HuH-7.5 (cell line): ENCODE measurements around the gene RSPH4A.
"Not testable (repeated sequence)": the region's sequence is repeated elsewhere in the genome, so short reads cannot be mapped to it uniquely, and the experiment has no call there.

Experiments used
- DNase-seq: peaks from one replicate; pipeline ENCODE4 v3.0.0; 2011; ENCODE audit warnings: low spot score

Gene RSPH4A

DNA sequence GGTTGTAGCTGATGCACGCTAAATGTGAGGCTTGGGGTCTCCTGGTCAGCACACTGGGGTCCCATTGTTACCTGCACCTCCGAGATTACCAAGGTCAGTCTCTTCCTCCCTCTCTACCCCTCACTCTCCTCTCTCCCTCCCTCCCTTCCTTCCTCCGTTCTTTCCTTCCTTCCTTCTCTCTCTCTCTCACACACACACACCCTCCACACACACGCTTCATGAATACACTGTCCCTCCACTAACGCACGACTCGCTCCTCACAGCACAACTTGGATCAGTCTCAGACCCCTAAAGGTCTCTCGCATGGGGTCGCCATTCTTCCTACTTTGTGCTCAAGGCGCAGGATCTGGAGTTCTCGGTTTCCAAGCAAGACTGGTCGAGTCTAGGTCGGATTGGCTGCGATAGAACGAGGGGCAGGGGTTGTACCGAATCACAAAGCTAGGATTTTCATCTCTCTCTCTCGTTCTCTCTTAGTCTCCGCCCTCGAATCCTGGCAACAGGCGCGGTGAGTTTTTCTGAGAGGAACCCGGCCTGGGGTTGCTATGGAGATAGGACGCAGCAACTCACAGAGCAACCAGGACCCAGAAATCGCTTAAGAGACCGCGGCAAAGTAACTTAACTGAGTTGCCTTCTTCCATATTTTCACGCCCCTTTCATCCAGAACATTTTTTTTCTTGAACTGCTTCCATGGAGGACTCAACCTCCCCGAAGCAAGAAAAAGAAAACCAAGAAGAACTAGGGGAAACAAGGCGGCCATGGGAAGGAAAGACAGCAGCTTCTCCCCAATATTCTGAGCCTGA lies at the start of gene RSPH4A:
TSS of gene RSPH4A (plus strand) at position 543 of the 800 bp plus-strand sequence. CDS start at position 688, 145 bp downstream.
- DNase-seq = peak; percentile 65

DNA sequence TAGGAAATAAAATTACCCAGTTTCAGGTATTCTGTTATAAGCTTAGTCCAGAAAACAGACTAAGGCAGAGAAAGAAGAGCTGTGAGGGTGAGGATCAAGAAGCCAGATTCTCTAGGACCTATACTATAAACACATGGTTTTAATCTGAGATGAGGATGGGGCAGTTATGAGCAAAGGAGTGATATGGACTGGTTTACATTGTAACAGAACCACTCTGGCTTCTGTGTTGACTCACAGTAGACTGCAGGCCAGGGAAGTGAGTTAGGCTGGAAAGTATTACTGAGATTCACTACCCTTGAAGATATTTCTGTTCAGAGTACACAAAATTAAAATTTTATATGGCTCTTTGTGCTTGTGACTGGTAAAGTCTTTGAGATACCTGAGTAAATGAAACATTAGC lies 48.2 kb upstream of the RSPH4A start:
- no peak for DNase-seq

DNA sequence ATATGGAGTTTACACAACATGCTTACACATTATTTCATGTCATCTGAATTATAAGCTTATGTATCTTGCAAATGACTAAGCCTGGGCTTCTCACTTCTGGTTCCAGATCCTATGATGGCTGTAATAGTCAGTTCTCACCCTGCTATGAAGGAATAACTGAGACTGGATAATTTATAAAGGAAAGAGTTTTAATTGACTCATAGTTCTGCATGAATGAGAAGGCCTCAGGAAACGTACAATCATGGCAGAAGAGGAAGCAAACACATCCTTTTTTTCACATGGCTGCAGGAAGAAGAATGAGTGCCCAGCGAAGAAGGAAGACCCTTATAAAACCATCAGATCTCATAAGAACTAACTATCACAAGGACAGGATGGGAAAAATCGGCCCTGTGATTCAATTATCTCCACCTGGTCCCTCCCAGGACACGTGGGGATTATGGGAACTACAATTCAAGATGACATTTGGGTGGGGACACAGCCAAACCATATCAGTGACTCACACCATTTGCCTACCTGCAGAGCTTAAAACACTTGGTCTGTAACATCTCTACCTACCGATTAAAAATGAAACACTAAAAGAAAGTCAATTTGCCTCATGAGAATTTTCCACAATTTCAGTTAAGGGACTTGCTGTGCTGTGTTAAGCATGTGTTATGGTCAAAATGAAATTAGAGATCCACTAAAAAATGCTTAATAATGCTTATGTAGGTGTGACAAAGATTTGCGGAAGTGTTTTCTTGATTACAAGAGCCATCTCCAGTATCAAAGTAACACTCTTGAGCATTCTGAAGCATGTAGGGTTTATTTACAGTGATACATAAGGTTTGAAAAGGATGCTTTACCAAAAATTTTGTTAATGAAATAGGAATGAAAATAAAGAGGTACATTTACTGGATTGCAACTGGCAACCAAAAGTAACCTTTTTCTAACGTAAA lies 47.2 kb upstream of the RSPH4A start:
- DNase-seq = no peak

DNA sequence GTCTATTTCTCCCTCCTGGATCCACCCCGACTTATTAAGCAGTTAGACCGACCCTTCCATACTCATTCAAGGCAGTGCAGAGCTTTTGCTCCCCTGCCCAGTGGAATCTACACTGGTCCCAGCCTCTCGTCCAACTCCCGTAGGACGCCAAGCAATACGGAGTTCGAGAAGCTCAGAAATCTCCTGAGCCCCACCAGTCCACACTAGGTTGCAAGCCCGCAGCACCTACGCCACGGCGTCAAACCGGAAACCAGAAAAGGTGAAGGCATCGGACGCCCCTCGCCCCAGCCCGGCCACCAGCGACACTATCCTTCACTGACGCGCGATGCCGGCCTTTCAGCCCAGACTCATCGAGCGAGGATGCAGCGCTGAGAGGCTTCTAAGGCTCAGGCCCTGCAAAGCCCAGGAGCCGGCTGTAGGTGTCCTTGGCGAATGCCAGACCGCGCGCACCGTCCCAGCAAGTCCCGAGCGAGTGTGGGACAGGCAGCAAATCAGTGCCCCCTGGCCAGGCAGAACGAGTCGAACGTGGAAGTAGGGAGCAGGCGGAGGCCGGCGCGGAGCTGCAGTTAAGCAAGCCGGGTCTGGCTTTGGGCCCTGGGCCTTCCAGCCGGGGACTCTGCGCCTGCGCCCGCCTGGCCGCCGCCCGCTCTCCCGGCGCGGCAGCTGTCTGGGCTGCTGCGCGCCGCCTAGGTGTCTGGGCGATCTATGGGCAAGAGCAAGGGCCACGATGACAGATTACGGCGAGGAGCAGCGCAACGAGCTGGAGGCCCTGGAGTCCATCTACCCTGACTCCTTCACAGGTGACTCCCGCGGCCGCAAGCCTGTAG lies 45.2 kb upstream of the RSPH4A start, which contains the start of gene RWDD1:
TSS of gene RWDD1 (plus strand) at position 649 of the 827 bp plus-strand sequence. CDS start at position 728, 79 bp downstream.
- DNase-seq = peak; percentile 87

DNA sequence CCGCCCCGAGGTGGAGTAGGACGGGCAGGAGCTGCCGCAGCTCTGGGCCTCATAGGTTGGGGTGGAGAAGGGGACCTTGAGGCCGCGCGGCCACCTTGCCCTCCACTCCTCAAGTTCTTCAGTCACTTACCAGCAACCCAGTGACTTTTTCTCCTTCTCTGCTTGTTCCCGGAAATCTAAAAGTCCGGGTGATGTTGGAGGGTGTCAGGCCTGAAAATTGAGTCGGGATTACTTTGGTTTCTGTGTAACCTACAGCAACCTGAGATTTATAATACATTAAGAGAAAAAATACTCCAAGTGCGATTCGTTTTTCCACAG lies 44.6 kb upstream of the RSPH4A start:
- no peak for DNase-seq

DNA sequence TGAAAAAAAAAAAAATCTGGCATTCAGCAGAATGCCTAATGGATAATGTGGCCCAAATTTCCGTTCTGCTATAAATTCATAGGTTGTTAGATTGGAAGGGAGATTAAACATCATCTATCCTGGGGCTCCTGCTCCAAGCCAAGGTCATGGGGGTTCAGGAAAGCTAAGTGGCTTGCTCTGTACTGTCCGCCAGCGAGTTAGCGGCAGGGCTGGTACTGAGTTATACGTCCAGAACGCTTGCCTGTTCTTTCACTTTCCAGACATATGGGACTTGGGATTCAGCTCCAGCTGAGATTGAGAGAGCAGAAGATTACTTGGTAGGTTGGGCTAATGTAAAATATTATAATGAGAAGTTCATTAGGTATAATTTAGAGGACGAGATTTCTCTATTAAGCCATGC lies 44.1 kb upstream of the RSPH4A start:
- DNase-seq = peak; percentile 34

DNA sequence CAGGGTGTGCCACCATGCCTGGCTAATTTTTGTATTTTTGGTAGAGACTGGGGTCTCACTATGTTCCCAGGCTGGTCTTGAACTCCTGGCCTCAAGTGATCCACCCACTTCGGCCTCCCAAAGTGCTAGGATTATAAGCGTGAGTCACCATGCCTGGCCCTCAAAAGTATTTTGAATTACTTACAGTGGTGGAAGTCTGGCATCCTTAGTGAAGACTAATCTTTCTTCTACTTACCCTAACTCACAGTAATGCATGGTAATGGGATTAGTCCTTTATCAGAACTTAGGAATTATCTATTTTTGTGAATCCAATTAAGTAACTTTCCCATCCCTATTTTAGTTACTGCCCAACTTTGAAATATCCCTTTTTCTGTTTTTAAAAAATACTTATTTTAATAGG lies 41.1 kb upstream of the RSPH4A start:
- DNase-seq = no peak

DNA sequence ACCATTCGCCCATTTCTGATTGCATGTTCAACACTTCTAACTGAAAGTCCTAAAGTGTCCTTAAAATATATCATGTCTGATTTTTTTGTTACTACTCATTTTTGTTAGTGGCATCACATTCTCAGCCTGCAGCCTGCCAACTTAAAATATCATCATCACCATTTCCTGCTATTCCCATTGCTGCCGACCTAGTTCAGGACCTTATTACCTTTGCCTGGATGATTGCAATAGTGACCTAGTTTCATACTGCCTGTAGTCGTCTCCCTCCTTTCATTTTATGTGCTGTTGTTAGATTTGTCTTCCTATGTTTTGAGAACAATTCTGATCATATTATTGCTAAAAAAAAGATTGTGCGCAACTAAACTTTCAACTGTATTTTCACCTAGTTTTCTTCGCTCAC lies 38.8 kb upstream of the RSPH4A start:
- DNase-seq = no peak

DNA sequence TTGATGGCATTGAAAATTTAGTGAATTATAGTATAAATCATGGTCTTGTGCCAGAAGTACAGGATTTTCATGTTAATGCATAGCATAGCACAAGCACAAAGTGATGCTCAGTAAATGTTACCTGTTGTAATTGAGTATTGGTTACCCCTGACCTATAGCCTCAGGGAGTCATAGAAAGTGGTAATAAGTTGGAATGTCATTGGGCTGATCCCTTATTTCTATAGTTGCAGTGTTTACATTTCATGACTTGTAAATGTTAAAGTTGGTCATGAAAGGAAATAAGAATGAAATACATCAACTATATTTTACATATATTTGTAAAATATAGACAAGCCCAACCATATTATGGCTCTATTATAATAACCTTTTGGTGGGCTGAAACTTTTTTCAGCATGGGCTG lies 37.9 kb upstream of the RSPH4A start:
- no peak for DNase-seq

DNA sequence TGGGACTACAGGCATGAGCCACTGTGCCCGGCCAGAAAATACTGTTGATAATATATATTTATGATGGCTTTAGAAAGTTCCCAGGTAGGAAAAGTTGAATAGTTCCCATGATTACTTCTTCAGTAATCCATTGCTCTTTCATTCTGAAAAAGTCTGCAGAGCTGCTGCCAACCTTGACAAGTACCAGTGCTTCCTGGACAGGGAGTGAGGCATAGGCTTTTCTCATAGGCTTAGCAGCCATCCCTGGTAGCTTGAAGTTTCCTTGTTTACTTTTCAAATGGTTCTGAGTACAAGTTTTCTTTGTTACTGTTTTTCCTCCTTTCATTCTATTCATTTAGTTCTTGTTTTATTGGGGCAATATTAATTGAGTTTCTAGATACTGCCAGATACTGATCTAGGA lies 37.1 kb upstream of the RSPH4A start:
- no peak for DNase-seq

DNA sequence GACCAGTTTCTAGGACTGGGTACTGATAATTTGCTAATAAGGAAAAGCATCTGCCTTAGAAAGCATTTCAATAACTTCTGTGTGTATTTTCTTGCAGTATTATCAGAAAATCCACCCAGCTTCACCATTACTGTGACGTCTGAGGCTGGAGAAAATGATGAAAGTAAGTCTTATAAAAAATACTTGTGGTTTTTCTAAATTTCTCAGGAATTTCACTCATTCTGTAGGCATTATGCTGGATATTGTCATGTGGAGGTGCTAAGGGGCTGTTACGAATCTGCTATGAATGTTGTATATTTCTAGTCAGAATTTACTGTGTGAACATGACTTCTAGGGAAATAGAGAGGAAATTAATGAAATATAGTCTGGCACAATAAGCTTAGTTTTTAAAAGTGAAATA lies 36.1 kb upstream of the RSPH4A start:
- no peak for DNase-seq

DNA sequence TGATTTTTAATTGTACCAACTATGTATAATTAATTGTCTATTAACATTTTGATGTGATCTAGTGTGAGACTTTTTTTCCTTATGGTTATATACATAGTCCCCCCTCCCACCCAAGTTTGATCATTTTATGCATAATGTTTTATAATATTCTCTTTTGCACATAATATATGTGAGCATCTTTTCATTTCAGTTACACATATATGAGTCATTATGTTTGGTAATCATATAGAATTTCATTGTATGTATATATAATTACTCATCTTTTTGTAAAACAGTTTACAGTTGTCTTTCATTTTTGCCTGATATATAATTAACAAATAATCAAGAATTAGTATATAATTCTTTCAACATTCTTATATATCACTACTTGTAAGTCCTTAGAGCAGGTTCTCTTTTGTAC lies 30.0 kb upstream of the RSPH4A start:
- DNase-seq = no peak

DNA sequence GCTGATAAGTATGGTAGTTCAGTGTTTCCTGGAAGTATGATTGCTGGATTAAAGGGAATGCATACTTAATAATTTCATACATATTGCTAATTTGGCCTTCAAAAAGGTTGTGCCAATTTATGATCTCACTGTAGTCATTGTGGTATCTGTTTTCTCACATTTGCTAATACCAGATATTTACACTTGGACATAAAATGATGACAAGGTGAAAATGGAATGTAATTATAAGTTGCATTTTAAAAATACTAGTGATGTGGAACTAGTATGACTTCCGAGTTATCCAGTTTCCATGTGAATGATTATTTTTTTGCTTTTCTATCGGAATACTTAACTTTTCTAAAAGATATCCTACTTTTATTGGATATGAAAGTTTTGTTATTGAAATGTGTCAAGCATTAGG lies 29.5 kb upstream of the RSPH4A start:
- DNase-seq = no peak

DNA sequence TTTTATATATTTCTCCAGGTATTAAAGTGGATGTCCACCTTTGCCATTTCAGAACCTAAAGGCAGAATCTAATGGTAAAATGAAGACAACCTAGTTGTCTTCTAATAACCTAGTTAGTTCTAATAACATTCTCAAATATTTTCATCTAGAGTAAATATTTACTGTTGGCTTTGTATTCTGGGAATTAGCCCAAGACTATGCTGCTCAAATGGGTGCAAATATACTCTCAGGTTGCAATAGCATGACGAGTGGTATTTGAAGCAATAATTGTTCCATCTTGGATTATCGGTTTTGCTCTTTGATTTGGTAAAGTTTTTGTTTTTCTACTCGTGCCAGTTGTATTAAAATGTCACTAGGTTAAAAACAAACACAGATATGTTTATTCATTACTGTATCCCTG lies 21.0 kb upstream of the RSPH4A start:
- DNase-seq = no peak

DNA sequence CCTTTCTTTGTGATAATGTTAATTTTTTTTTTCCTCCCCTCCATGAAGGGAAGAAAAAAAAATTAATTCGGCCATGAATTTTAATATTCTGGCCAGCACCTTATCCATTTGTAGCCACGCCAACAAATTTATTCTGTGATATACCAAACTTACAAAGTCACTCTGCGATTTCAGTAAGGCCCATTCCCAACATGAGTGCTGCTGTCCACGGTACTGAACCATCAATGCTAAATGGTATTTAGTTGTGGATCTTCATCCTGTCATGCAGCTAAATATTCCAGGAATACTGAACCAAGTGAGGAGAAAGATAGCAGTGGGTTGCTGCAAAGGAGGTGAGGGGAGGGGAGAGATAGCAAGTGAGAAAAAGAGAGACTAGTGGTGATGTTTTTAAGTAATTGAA lies 19.5 kb upstream of the RSPH4A start:
- no peak for DNase-seq

DNA sequence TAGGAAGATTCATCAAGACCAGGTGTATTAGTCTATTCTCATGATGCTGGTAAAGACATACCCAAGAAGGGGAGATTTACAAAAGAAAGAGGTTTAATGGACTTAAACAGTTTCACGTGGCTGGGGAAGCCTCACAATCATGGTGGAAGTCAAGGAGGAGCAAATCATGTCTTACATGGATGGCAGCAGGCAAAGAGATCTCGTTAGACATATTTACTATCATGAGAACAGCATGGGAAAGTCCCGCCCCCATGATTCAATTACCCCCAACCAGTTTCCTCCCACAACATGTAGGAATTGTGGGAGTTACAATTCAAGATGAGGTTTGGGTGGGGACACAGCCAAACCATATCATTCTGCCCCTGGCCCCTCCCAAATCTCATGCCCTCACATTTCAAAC lies 12.4 kb upstream of the RSPH4A start:
- DNase-seq = not testable (repeated sequence)

DNA sequence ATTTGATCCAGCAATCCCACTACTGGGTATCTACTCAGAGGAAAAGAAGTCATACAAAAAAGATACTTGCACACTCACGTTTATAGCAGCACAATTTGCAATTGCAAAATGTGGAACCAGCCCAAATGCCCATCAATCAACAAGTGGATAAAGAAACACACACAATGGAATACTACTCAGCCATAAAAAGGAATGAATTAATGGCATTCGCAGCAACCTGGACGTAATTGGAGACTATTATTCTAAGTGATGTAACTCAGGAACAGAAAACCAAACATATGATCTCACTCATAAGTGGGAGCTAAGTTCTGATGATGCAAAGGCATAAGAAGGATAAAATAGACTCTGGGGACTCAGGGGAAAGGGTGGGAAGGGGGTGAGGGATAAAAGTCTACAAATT lies 11.4 kb upstream of the RSPH4A start:
- not testable (repeated sequence) for DNase-seq

DNA sequence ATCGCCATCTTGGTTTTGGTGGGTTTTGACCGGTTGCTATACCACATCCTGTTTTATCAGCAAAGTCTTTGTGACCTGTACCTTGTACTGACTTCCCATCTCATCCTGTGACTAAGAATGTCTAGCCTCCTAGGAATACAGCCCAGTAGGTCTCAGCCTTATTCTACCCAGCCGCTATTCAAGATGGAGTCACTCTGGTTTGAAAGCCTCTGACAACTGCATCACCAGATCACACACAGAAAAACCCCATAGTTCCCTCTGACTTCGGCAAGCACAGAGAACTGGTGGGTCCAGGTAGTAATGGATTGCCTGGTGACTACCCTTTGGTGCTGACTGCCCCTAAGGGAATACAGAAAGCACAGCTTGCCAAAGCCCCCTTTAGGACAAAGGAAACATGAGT lies 10.3 kb upstream of the RSPH4A start:
- no peak for DNase-seq

DNA sequence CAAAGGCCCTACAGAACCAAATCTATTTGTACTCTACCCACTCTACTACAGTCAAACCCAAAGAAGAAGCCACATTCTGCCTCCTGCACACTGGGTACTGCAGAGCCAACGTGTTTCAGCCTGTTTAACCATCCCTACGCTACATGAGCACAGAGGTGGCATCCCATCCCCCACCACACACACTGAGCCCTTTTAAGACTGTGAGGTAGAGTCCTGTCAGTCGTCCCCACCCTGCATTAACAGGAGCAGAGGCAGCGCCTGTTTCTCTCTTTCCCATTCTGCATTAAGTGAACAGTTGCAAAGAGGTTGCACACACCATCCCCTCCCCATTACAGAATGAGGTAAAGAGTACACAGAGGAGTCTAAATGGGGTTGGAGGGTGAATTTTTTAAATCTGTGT lies 5.2 kb upstream of the RSPH4A start:
- no peak for DNase-seq

DNA sequence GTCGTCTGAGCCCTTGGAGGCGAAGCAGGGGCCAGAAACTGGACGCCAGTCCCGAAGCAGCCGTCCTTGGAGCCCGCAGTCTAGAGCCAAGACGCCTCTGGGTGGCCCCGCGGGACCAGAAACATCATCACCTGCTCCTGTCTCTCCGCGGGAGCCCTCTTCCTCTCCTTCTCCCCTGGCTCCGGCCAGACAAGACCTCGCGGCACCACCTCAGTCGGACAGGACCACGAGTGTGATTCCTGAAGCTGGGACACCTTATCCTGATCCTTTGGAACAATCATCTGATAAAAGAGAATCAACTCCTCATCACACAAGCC lies 416 bp downstream of the RSPH4A start:
- DNase-seq = no peak

DNA sequence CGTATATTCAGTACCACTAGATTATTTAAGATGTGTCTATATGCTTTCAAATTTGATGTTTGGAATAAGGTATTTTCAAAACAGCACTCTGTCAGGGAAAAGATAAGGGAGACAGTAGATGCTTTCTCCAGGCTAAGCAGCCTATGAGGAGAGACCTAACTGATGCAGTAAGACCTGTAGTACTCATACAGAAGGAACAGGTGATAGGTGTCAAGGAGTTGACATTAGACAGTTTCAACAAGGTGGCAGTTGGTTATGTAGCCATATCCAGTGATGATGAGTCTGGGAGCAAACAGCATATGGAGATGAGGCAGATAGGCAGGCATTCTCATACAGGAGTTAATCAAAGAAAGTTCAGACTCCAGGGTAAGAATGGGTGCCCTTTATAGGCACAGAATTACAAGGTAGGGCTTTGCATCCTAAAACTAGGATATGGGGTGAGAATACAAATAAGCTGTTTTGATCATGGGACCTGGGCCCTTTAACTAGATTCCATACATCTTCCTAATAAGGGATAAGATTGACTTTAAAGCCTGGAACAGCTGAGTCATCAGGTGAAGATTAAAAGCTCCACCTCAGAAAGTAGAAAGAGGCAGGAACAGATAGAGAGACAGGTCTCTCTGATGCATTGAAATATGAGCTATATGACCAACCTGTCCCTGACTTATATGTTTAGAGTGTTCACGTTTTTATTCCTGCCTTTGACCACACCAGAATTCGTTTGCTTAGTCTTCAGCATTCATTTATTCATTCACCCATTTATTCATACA lies 7.9 kb downstream of the RSPH4A start:
- no peak for DNase-seq

DNA sequence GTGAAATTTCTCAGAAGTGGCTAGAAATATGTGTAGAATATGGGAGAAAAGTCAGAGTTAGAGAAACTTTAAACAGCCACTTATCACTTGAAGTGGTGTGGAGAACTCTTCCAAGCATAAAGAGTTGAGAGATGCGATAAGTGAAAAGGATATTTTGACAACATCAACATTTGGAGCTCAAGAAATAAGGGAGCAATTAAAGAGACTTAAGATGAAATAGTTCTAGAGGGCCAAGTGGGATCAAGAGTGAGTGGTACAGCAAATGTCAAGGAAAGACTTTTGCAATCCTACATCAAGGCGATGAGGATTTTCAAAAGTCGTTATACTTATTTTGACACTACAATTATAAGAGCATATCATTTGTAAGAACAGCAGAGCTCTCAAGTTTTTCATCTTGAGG lies 9.6 kb downstream of the RSPH4A start:
- no peak for DNase-seq
